WTC11 (cell line): Measurements from ENCODE around the gene KDM4B. TPM values are rescaled to one million over a fixed set of nuclear protein-coding genes. Genes with fewer than 3 reads are reported as not detected.

Source experiments
- ATAC-seq: fragments of 200-7000 bp; cut with Tn5 transposase; 2 replicates; pipeline ENCODE4 v1.10.0; 2021; ENCODE audit warnings: mild to moderate bottlenecking, moderate library complexity
- CTCF ChIA-PET: fragments of 300-600 bp; sonication (Branson Sonifier 250); formaldehyde crosslinking; loops from one replicate; lab custom pipeline; 2021; ENCODE audit warnings: antibody characterized with exemption; lab: Charles Lee
- POLR2A ChIA-PET: fragments of 350-600 bp; sonication (Branson Sonifier 250); formaldehyde crosslinking; loops from one replicate; lab custom pipeline; 2021; ENCODE audit warnings: antibody characterized with exemption; lab: Charles Lee
- DNase-seq: peaks from one replicate; pipeline ENCODE4 v3.0.0; 2021; ENCODE audit warnings: low spot score
- H3K27ac Mint-ChIP-seq: 2 replicates; pipeline ENCODE4 v1.8.0; 2021; ENCODE audit warnings: mixed read lengths
- H3K27me3 Mint-ChIP-seq: 2 replicates; pipeline ENCODE4 v1.8.0; 2021; ENCODE audit warnings: low read depth, mild to moderate bottlenecking, moderate library complexity, mixed read lengths
- H3K36me3 Mint-ChIP-seq: 2 replicates; pipeline ENCODE4 v1.8.0; 2021; ENCODE audit warnings: mixed read lengths
- H3K4me1 Mint-ChIP-seq: 2 replicates; pipeline ENCODE4 v1.8.0; 2022; ENCODE audit warnings: mixed read lengths
- H3K4me3 Mint-ChIP-seq: 2 replicates; pipeline ENCODE4 v1.8.0; 2021; ENCODE audit warnings: mild to moderate bottlenecking, moderate library complexity, mixed read lengths
- H3K9me3 Mint-ChIP-seq: 2 replicates; pipeline ENCODE4 v1.8.0; 2021; ENCODE audit warnings: mixed read lengths
- CBFB ChIP-seq: sonication (generic); formaldehyde crosslinking; IDR thresholded peaks from 2 replicates; pipeline ENCODE4 v1.8.1; 2022; ENCODE audit warnings: mild to moderate bottlenecking, low read depth, missing genetic modification reagents
- CREB1 ChIP-seq: sonication (generic); formaldehyde crosslinking; IDR thresholded peaks from 2 replicates; pipeline ENCODE4 v1.8.0; 2023; ENCODE audit warnings: mild to moderate bottlenecking, missing genetic modification reagents
- CREM ChIP-seq: sonication (generic); formaldehyde crosslinking; IDR thresholded peaks from 2 replicates; pipeline ENCODE4 v1.8.1; 2022; ENCODE audit warnings: mild to moderate bottlenecking, missing genetic modification reagents, moderate library complexity
- E2F1 ChIP-seq: sonication (generic); formaldehyde crosslinking; IDR thresholded peaks from 2 replicates; pipeline ENCODE4 v1.8.0; 2022; ENCODE audit warnings: mild to moderate bottlenecking, missing genetic modification reagents
- FOXK1 ChIP-seq: sonication (generic); formaldehyde crosslinking; IDR thresholded peaks from 2 replicates; pipeline ENCODE4 v1.8.0; 2022; ENCODE audit warnings: mild to moderate bottlenecking, moderate library complexity, missing genetic modification reagents
- FOXP1 ChIP-seq: sonication (generic); formaldehyde crosslinking; IDR thresholded peaks from 2 replicates; pipeline ENCODE4 v1.8.0; 2022; ENCODE audit warnings: missing genetic modification reagents, mild to moderate bottlenecking, moderate library complexity, borderline replicate concordance
- IRF1 ChIP-seq: sonication (generic); formaldehyde crosslinking; IDR thresholded peaks from 2 replicates; pipeline ENCODE4 v1.8.0; 2023; ENCODE audit warnings: missing genetic modification reagents
- MAX ChIP-seq: sonication (generic); formaldehyde crosslinking; IDR thresholded peaks from 2 replicates; pipeline ENCODE4 v1.8.0; 2022; ENCODE audit warnings: mild to moderate bottlenecking, missing genetic modification reagents
- MXD4 ChIP-seq: fragments of 250-450 bp; sonication (Bioruptor Pico); IDR thresholded peaks from 2 replicates; pipeline ENCODE4 v1.8.0; 2021; ENCODE audit warnings: mild to moderate bottlenecking, moderate library complexity, borderline replicate concordance
- NFATC4 ChIP-seq: fragments of 250-450 bp; sonication (Bioruptor Pico); IDR thresholded peaks from 2 replicates; pipeline ENCODE4 v1.9.0; 2021; ENCODE audit warnings: mild to moderate bottlenecking
- OVOL2 ChIP-seq: fragments of 250-450 bp; sonication (Bioruptor Pico); IDR thresholded peaks from 2 replicates; pipeline ENCODE4 v1.9.0; 2021; ENCODE audit warnings: mild to moderate bottlenecking, borderline replicate concordance
- PRDM15 ChIP-seq: sonication (generic); formaldehyde crosslinking; IDR thresholded peaks from 2 replicates; pipeline ENCODE4 v1.8.0; 2022; ENCODE audit warnings: missing genetic modification reagents
- SP1 ChIP-seq: sonication (generic); formaldehyde crosslinking; conservative IDR thresholded peaks from 2 replicates; pipeline ENCODE4 v1.8.1; 2022; ENCODE audit warnings: missing genetic modification reagents
- STAT6 ChIP-seq: sonication (generic); formaldehyde crosslinking; conservative IDR thresholded peaks from 2 replicates; pipeline ENCODE4 v1.8.1; 2023; ENCODE audit warnings: mild to moderate bottlenecking, low read depth, missing genetic modification reagents, moderate library complexity
- TCF7 ChIP-seq: sonication (generic); formaldehyde crosslinking; IDR thresholded peaks from 2 replicates; pipeline ENCODE4 v1.8.0; 2022; ENCODE audit warnings: mild to moderate bottlenecking, low read depth, missing genetic modification reagents, moderate library complexity
- ZBTB43 ChIP-seq: sonication (generic); formaldehyde crosslinking; IDR thresholded peaks from 2 replicates; pipeline ENCODE4 v1.8.1; 2023; ENCODE audit warnings: mild to moderate bottlenecking, missing genetic modification reagents
- ZMAT4 ChIP-seq: fragments of 250-450 bp; sonication (Bioruptor Pico); IDR thresholded peaks from 2 replicates; pipeline ENCODE4 v1.9.0; 2021; ENCODE audit warnings: mild to moderate bottlenecking
- ZNF121 ChIP-seq: sonication (generic); formaldehyde crosslinking; IDR thresholded peaks from 2 replicates; pipeline ENCODE4 v1.8.0; 2023; ENCODE audit warnings: missing genetic modification reagents
- ZNF219 ChIP-seq: sonication (generic); formaldehyde crosslinking; IDR thresholded peaks from 2 replicates; pipeline ENCODE4 v1.8.0; 2023; ENCODE audit warnings: missing genetic modification reagents, mild to moderate bottlenecking, borderline replicate concordance
- ZNF423 ChIP-seq: fragments of 250-450 bp; sonication (Bioruptor Pico); IDR thresholded peaks from 2 replicates; pipeline ENCODE4 v2.1.2; 2022; ENCODE audit warnings: mild to moderate bottlenecking, moderate library complexity
- ZNF512 ChIP-seq: sonication (generic); formaldehyde crosslinking; IDR thresholded peaks from 2 replicates; pipeline ENCODE4 v1.8.1; 2022; ENCODE audit warnings: missing genetic modification reagents, borderline replicate concordance
- ZNF671 ChIP-seq: fragments of 250-450 bp; sonication (Bioruptor Pico); IDR thresholded peaks from 2 replicates; pipeline ENCODE4 v1.8.0; 2021; ENCODE audit warnings: mild to moderate bottlenecking
- total RNA-seq: library from RNA; stranded (reverse); gene quantifications from 3 replicates; pipeline ENCODE4 v1.2.3, GENCODE V29; 2021

The KDM4B gene
- total RNA-seq, 1 experiment from 2014 or later = 43.2 TPM

- no peak for ATAC-seq
- POLR2A ChIA-PET = no interaction called here
Measured at GRCh38 chr19:5070930-5071329, 102.0 kb downstream of the KDM4B start.

GRCh38 chr19:5071579-5071978 lies 102.7 kb downstream of the KDM4B start:
- no peaks in the 10 kb centered on the region for H3K27me3 Mint-ChIP-seq
- no peak for ATAC-seq
- no peak overlapping the region for H3K27ac Mint-ChIP-seq
- no peaks in the 10 kb centered on the region for H3K9me3 Mint-ChIP-seq
- peaks cover 35% of the 10 kb centered on the region for H3K4me1 Mint-ChIP-seq
- no peak for DNase-seq
- ChIA-PET POLR2A (no interaction called here), CTCF (interaction anchor here (0.6 to 3.8 kb wide), 10 partner anchors 15 to 261 kb away, joined by 3 to 28 read pairs (median 3); no protein-coding TSS in a partner anchor)
- H3K4me3 Mint-ChIP-seq = no peak overlapping the region
- H3K36me3 Mint-ChIP-seq = no peaks in the 10 kb centered on the region
- no peak for TF ChIP-seq ZNF671 (CRISPR knock-in tag)
- no peak for TF ChIP-seq MXD4 (CRISPR knock-in tag)
- TF ChIP-seq STAT6 (CRISPR knock-in tag) = no peak
- TF ChIP-seq PRDM15 (CRISPR knock-in tag) = no peak
- TF ChIP-seq ZNF219 = no peak

More at GRCh38 chr19:5070930-5071329, 102.0 kb downstream of the KDM4B start:
- TF ChIP-seq FOXK1 (CRISPR knock-in tag) = no peak
- no peak for TF ChIP-seq ZBTB43 (CRISPR knock-in tag)
- no peak for TF ChIP-seq NFATC4 (CRISPR knock-in tag)
- no peak for TF ChIP-seq MAX (CRISPR knock-in tag)
- no peak for TF ChIP-seq ZMAT4 (CRISPR knock-in tag)
- TF ChIP-seq ZNF121 (CRISPR knock-in tag) = no peak
- TF ChIP-seq ZNF512 = no peak
- no peak for TF ChIP-seq CBFB (CRISPR knock-in tag)
- no peak for TF ChIP-seq CREM
- no peak for TF ChIP-seq ZNF423 (CRISPR knock-in tag)
- TF ChIP-seq OVOL2 (CRISPR knock-in tag) = no peak
- no peak for TF ChIP-seq TCF7 (CRISPR knock-in tag)
- TF ChIP-seq CREB1 (CRISPR knock-in tag) = no peak
- no peak for TF ChIP-seq FOXP1 (CRISPR knock-in tag)
- TF ChIP-seq ZNF219 = no peak
- TF ChIP-seq SP1 (CRISPR knock-in tag) = no peak
- no peak for TF ChIP-seq IRF1 (CRISPR knock-in tag)
- no peak for TF ChIP-seq E2F1 (CRISPR knock-in tag)
- Mint-ChIP-seq H3K27me3 (no peaks in the 10 kb centered on the region), H3K27ac (peak overlapping the region; percentile 53; the same call in 1 of the 2 replicates), H3K36me3 (no peaks in the 10 kb centered on the region), H3K4me1 (peaks cover 35% of the 10 kb centered on the region), H3K4me3 (no peak overlapping the region), H3K9me3 (no peaks in the 10 kb centered on the region)
- DNase-seq = no peak
- CTCF ChIA-PET = interaction anchor here (1.4 to 3.8 kb wide), 5 partner anchors 16 to 261 kb away, joined by 3 to 28 read pairs (median 5); no protein-coding TSS in a partner anchor
